IPS-20b (cell line): ENCODE data around the gene ATXN8OS.
A peak's percentile ranks its signal among the peaks of the same experiment; 100 is the strongest.

Experiments used
- H3K27ac ChIP-seq: one replicate; pipeline ENCODE4 v1.5.1; 2013; ENCODE audit warnings: low read length
- H3K27me3 ChIP-seq: 2 replicates; pipeline ENCODE4 v1.6.1; 2013; ENCODE audit warnings: mild to moderate bottlenecking, low read length, inconsistent platforms; ENCODE audit not compliant: insufficient read depth
- H3K36me3 ChIP-seq: 2 replicates; pipeline ENCODE4 v1.6.1; 2013; ENCODE audit warnings: low read depth, mild to moderate bottlenecking, inconsistent platforms, low read length, moderate library complexity; ENCODE audit not compliant: insufficient read depth
- H3K4me1 ChIP-seq: 2 replicates; pipeline ENCODE4 v1.6.1; 2013; ENCODE audit warnings: mild to moderate bottlenecking, control low read depth, inconsistent platforms, low read length, moderate library complexity; ENCODE audit not compliant: insufficient read depth
- H3K4me3 ChIP-seq: 2 replicates; pipeline ENCODE4 v1.5.1; 2013; ENCODE audit warnings: mild to moderate bottlenecking, low read length, inconsistent platforms
- H3K9ac ChIP-seq: 2 replicates; pipeline ENCODE4 v1.6.1; 2013; ENCODE audit warnings: low read depth, mild to moderate bottlenecking, inconsistent platforms, low read length, moderate library complexity
- H3K9me3 ChIP-seq: 2 replicates; pipeline ENCODE4 v1.6.1; 2013; ENCODE audit warnings: mild to moderate bottlenecking, low read depth, low read length, inconsistent platforms; ENCODE audit not compliant: insufficient read depth

Gene ATXN8OS

GRCh38 chr13:70107498-70108281 lies at the start of gene ATXN8OS:
ATXN8OS (plus strand) TSS chr13:70107826.
- Histone ChIP-seq H3K4me1 (no peaks in the 10 kb centered on the region), H3K27me3 (peaks cover 38% of the 10 kb centered on the region), H3K27ac (no peak within 1 kb of the TSS), H3K4me3 (peak within 1 kb of the TSS; percentile 69), H3K9ac (no peak within 1 kb of the TSS), H3K36me3 (no peaks in the 10 kb centered on the region), H3K9me3 (no peaks in the 10 kb centered on the region)

- no peaks in the 10 kb centered on the region for H3K27me3 ChIP-seq
- no peak overlapping the region for H3K9ac ChIP-seq
These were observed 27.6 kb upstream of the ATXN8OS start for GRCh38 chr13:70080012-70080411.

GRCh38 chr13:70087247-70087646 lies 20.4 kb upstream of the ATXN8OS start:
- Histone ChIP-seq H3K36me3 (no peaks in the 10 kb centered on the region), H3K4me3 (no peak overlapping the region), H3K9me3 (no peaks in the 10 kb centered on the region), H3K9ac (no peak overlapping the region), H3K4me1 (peaks cover 7% of the 10 kb centered on the region; the same call in 1 of the 2 replicates), H3K27me3 (no peaks in the 10 kb centered on the region), H3K27ac (no peak overlapping the region)

More at GRCh38 chr13:70080012-70080411, 27.6 kb upstream of the ATXN8OS start:
- Histone ChIP-seq H3K36me3 (no peaks in the 10 kb centered on the region), H3K9me3 (no peaks in the 10 kb centered on the region), H3K27ac (no peak overlapping the region), H3K4me3 (no peak overlapping the region), H3K4me1 (no peaks in the 10 kb centered on the region)

DNA sequence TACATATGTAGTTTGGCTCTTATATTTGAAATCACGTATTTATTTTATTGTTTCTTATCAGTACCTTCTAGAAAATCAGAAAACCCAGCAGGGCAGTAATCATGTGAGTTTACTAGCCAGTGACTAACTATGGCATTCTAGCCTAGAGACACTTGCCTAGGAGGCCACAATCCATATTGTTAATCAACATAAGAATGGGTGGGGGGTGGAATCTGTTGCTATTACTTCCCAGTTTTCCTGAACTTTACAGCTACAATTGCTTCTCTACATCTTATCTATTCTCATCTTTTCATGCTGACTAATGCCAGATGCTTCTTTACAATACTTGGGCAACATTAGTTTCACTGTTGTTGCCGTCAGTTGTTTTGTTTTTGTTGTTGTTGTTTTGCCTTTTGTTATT lies 18.7 kb upstream of the ATXN8OS start:
- no peak overlapping the region for H3K9ac ChIP-seq
- no peaks in the 10 kb centered on the region for H3K9me3 ChIP-seq
- H3K36me3 ChIP-seq: no peaks in the 10 kb centered on the region
- H3K4me1 ChIP-seq: peaks cover 7% of the 10 kb centered on the region; the same call in 1 of the 2 replicates
- H3K27ac ChIP-seq: no peak overlapping the region
- H3K27me3 ChIP-seq: no peaks in the 10 kb centered on the region
- H3K4me3 ChIP-seq: peak overlapping the region; percentile 15; the same call in 1 of the 2 replicates

DNA sequence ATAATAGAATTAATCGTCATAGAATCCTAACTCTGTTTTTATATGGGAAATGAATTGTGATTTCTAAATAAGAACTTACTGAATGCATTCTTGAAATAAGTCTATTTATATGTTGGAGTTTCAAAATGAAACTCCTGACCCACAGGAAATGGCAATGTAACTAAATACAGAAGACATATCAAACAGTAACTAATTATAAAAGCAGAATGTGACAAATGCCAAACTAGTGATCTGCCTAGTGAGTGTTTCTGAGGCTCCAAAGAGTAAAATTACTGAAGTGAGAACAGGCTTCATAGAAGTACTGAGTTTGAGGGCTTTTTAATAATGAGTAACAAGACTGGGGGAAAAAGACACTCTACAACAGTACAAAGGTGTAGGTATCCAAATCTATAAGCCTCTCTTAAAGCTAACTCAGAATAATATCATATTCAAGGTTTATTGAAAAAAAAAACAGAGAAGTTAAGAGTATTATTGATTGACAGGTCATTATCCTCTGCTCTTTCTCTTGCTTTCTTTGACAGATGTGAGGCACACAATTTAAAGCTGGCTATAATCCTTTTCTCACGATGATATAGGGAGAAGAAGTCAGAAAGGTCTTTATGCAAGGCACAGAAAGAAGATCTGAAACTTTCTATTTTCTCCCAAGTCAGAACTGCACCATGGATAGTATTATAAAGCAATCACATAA lies 17.4 kb upstream of the ATXN8OS start:
- H3K9ac ChIP-seq: no peak overlapping the region
- peaks cover 7% of the 10 kb centered on the region; the same call in 1 of the 2 replicates for H3K4me1 ChIP-seq
- H3K27ac ChIP-seq: no peak overlapping the region
- H3K27me3 ChIP-seq: no peaks in the 10 kb centered on the region
- H3K36me3 ChIP-seq: no peaks in the 10 kb centered on the region
- no peaks in the 10 kb centered on the region for H3K9me3 ChIP-seq
- H3K4me3 ChIP-seq: no peak overlapping the region

GRCh38 chr13:70098669-70099068 lies 9.0 kb upstream of the ATXN8OS start:
- H3K4me1 ChIP-seq: no peaks in the 10 kb centered on the region

DNA sequence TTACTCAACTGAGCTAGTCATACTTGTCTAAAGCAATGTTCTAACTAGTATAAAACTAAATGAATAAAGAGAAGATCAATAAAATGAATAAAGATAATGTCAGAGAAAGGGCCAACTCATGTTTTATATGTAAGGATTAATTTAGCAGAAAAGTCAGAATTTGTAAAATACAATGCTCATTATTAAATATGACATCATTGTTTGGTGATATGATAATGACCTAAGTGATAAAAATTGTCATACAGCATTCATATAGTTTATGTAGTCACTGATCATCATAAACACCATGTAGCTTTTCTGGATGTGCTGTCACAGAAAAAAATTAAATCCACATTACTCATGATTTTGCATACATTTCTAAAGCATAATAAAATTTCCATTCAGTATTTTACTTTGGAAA lies 3.1 kb upstream of the ATXN8OS start:
- Histone ChIP-seq H3K9me3 (no peaks in the 10 kb centered on the region), H3K4me3 (no peak overlapping the region), H3K27ac (no peak overlapping the region), H3K27me3 (peaks cover 36% of the 10 kb centered on the region), H3K4me1 (no peaks in the 10 kb centered on the region), H3K9ac (no peak overlapping the region), H3K36me3 (no peaks in the 10 kb centered on the region)

More at GRCh38 chr13:70098669-70099068, 9.0 kb upstream of the ATXN8OS start:
- no peak overlapping the region for H3K4me3 ChIP-seq
- H3K27ac ChIP-seq: no peak overlapping the region
- no peaks in the 10 kb centered on the region for H3K27me3 ChIP-seq
- H3K36me3 ChIP-seq: no peaks in the 10 kb centered on the region
- H3K9ac ChIP-seq: no peak overlapping the region
- H3K9me3 ChIP-seq: no peaks in the 10 kb centered on the region

- peak overlapping the region; percentile 69 for H3K4me3 ChIP-seq
These were observed 515 bp upstream of the ATXN8OS start for GRCh38 chr13:70107125-70107497.

GRCh38 chr13:70108356-70109105 lies 905 bp downstream of the ATXN8OS start, which contains the start of gene KLHL1:
KLHL1 (minus strand) TSS chr13:70108452; CDS start chr13:70107699, 753 bp downstream.
- H3K4me3 ChIP-seq: peak within 1 kb of the TSS; percentile 69
- no peak within 1 kb of the TSS for H3K27ac ChIP-seq
- no peak within 1 kb of the TSS for H3K9ac ChIP-seq
- H3K27me3 ChIP-seq: peaks cover 38% of the 10 kb centered on the region
- no peaks in the 10 kb centered on the region for H3K9me3 ChIP-seq
- H3K36me3 ChIP-seq: no peaks in the 10 kb centered on the region
- no peaks in the 10 kb centered on the region for H3K4me1 ChIP-seq

More at GRCh38 chr13:70107125-70107497, 515 bp upstream of the ATXN8OS start:
- Histone ChIP-seq H3K27ac (no peak overlapping the region), H3K36me3 (no peaks in the 10 kb centered on the region), H3K9ac (no peak overlapping the region), H3K4me1 (no peaks in the 10 kb centered on the region), H3K9me3 (no peaks in the 10 kb centered on the region), H3K27me3 (peaks cover 38% of the 10 kb centered on the region)

- no peak overlapping the region for H3K4me3 ChIP-seq
- no peaks in the 10 kb centered on the region for H3K36me3 ChIP-seq
- H3K9me3 ChIP-seq: no peaks in the 10 kb centered on the region
- H3K27me3 ChIP-seq: no peaks in the 10 kb centered on the region
- no peaks in the 10 kb centered on the region for H3K4me1 ChIP-seq
- no peak overlapping the region for H3K9ac ChIP-seq
- no peak overlapping the region for H3K27ac ChIP-seq
These were observed 9.8 kb downstream of the ATXN8OS start for GRCh38 chr13:70117338-70117905.

- H3K4me1 ChIP-seq: no peaks in the 10 kb centered on the region
- H3K27me3 ChIP-seq: no peaks in the 10 kb centered on the region
These were observed 18.1 kb downstream of the ATXN8OS start for GRCh38 chr13:70125693-70126092.

More at GRCh38 chr13:70125693-70126092, 18.1 kb downstream of the ATXN8OS start:
- no peak overlapping the region for H3K27ac ChIP-seq
- H3K9me3 ChIP-seq: no peaks in the 10 kb centered on the region
- H3K4me3 ChIP-seq: no peak overlapping the region
- no peaks in the 10 kb centered on the region for H3K36me3 ChIP-seq
- H3K9ac ChIP-seq: no peak overlapping the region
